Testis (tissue), 3 donors: ENCODE measurements around the gene TRMT44. TPM values are rescaled to one million over a fixed set of nuclear protein-coding genes. Genes with fewer than 3 reads are reported as not detected.

Experiments used
- DNase-seq: peaks from one replicate; pipeline ENCODE4 v3.0.0-alpha.2; 2019
- H3K27ac ChIP-seq, 2 donors: fragments of 200-600 bp; sonication (generic); one replicate each; pipeline ENCODE4 v1.5.1; 2019
- H3K27me3 ChIP-seq: fragments of 200-600 bp; sonication (generic); one replicate; pipeline ENCODE4 v1.5.1; 2019
- H3K36me3 ChIP-seq: fragments of 200-600 bp; sonication (generic); one replicate; pipeline ENCODE4 v1.5.1; 2017; ENCODE audit warnings: low read depth; ENCODE audit errors: missing control alignments
- H3K4me1 ChIP-seq: fragments of 200-600 bp; sonication (generic); one replicate; pipeline ENCODE4 v1.5.1; 2019
- H3K4me3 ChIP-seq, 2 donors: fragments of 200-600 bp; sonication (generic); one replicate each; pipeline ENCODE4 v1.5.1; 2017 to 2019
- H3K9me3 ChIP-seq: fragments of 200-600 bp; sonication (generic); one replicate; pipeline ENCODE4 v1.5.1; 2017
- POLR2A ChIP-seq: fragments of 450-650 bp; IDR thresholded peaks from one replicate; pipeline ENCODE4 v1.6.1; 2017; ENCODE audit warnings: antibody characterized with exemption, mild to moderate bottlenecking, moderate library complexity
- WGBS, 2 donors: methylation state at CpG; one replicate each; pipeline ENCODE4 v1.1.5; 2018; 5-methylcytosine and 5-hydroxymethylcytosine counted together
- intact Hi-C: fragments of 100-400 bp; cut with DNase I; formaldehyde crosslinking; loops from one replicate; pipeline ENCODE4 v1.15.1; 2023; ENCODE audit warnings: low total_unique reads
- polyA plus RNA-seq: library from polyadenylated mRNA; stranded (reverse); fragments of 350-450 nt; fragmentation: Illumina TruSeq; extraction: RNeasy Lipid Tissue Mini Kit (QIAGEN cat#74804); gene quantifications from one replicate; pipeline ENCODE4 v1.2.3, GENCODE V29; 2014; ENCODE audit warnings: low read depth, low replicate concordance; ENCODE audit not compliant: insufficient read depth
- total RNA-seq, 2 donors: library from RNA; depleted of rRNA; stranded (reverse); fragments of >200 nt; gene quantifications; one replicate each; pipeline ENCODE4 v1.2.3, GENCODE V29; 2016
- TF ChIP-seq, protein P1 (sequence below), 3 experiments: fragments of 450-650 bp in 2 of 3; fragments of 200-600 bp in 1 of 3; sonication (generic) in 1 of 3; IDR thresholded peaks; one replicate each; pipeline ENCODE4 v1.5.1; 2016 to 2019; ENCODE audit warnings: antibody characterized with exemption in 3 of 3, mild to moderate bottlenecking in 2 of 3, moderate library complexity in 1 of 3

Gene TRMT44
- total and polyA plus RNA-seq, 3 donors from 2014 or later: 20.9 to 52.7 (median 41.3) TPM

DNA sequence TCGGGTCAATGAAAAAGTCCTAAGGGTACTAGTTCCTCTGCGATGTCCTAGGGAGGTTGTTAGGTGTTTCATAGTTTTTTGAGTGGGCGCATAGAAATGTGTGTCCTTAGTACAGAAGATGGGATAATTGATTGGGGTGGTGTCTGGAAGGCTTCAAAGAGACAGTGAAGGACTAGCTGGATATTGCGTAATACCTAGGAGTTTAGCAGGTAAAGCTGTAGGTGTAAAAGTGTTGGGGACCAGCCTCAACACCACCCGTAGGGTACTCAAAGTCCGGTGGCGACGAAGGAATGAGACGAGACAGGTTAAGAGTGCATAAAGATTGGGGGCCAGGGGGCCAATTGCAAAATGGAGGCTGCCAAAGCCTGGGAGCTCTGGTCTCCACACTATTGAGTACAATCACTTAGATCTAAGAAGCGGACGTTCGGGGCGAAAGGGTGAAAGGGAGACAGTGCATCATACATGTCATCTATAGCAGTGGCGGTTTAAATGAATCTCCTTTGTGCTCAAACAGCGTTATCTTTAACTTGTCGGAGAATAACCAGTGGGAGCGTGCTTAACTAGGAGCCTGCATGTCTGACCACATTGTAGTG, 1.0 kb downstream of the TRMT44 start:
- H3K4me3 ChIP-seq: peak overlapping the region; percentile 94 to 96
- peak overlapping the region in 1 of 2 donors; percentile 85 for H3K27ac ChIP-seq
- WGBS, 2 donors: 30 to 37% methylated on average over 17 of the region's 17 CpGs
- peaks cover 51% of the 10 kb centered on the region for H3K4me1 ChIP-seq
- intact Hi-C loops: no loop called here
- H3K36me3 ChIP-seq: no peaks in the 10 kb centered on the region
- no peak for DNase-seq
- no peaks in the 10 kb centered on the region for H3K27me3 ChIP-seq
- TF ChIP-seq, protein P1, sequence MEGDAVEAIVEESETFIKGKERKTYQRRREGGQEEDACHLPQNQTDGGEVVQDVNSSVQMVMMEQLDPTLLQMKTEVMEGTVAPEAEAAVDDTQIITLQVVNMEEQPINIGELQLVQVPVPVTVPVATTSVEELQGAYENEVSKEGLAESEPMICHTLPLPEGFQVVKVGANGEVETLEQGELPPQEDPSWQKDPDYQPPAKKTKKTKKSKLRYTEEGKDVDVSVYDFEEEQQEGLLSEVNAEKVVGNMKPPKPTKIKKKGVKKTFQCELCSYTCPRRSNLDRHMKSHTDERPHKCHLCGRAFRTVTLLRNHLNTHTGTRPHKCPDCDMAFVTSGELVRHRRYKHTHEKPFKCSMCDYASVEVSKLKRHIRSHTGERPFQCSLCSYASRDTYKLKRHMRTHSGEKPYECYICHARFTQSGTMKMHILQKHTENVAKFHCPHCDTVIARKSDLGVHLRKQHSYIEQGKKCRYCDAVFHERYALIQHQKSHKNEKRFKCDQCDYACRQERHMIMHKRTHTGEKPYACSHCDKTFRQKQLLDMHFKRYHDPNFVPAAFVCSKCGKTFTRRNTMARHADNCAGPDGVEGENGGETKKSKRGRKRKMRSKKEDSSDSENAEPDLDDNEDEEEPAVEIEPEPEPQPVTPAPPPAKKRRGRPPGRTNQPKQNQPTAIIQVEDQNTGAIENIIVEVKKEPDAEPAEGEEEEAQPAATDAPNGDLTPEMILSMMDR (IDR thresholded peaks at IDR 0.05): no peak
- TF ChIP-seq POLR2A: no peak
- no peaks in the 10 kb centered on the region for H3K9me3 ChIP-seq

DNA sequence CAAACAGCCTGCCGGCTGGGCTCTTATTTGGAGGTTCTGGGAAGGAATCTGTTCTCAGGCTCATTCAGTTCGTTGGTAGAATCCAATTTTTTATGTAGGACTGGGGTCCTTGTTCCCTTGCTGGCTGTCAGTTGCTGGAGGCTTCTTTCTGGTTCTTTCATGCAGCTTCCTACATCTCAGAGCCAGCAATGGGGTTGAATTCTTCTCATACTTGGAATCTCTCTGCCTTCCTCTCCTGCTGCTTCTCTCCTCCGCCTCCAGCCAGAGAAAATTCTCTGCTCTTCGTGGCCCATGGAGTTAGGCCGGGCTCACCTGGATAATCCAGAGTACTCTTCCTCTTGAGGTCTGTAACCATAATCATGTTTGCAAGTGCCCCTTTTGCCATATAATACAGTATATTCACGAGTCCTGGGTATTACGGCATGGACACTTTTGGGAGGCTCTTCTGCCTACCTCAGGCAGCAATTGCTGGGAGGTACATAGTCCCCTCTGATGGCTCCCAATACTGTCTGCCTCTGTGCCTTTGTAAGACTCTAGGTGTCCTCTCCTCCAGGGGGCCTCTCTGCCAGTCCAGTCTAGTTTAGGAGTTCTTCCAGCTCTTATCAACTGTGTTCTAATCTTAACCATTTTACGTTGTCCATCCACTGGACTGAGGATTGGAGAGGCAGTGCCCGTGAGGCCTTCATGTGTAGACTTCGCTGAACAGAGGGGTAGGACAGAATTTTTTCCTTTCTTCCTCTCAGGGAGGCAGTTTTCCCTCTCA, 2.2 kb downstream of the TRMT44 start:
- Histone ChIP-seq H3K27ac (no peak overlapping the region), H3K27me3 (no peaks in the 10 kb centered on the region), H3K4me1 (peaks cover 43% of the 10 kb centered on the region), H3K36me3 (no peaks in the 10 kb centered on the region), H3K9me3 (no peaks in the 10 kb centered on the region), H3K4me3 (no peak overlapping the region)
- WGBS, 2 donors: 66 to 70% methylated on average over 10 of the region's 10 CpGs
- intact Hi-C loops: no loop called here
- DNase-seq: no peak
- TF ChIP-seq, protein P1 (IDR thresholded peaks at IDR 0.05): no peak
- no peak for TF ChIP-seq POLR2A

DNA sequence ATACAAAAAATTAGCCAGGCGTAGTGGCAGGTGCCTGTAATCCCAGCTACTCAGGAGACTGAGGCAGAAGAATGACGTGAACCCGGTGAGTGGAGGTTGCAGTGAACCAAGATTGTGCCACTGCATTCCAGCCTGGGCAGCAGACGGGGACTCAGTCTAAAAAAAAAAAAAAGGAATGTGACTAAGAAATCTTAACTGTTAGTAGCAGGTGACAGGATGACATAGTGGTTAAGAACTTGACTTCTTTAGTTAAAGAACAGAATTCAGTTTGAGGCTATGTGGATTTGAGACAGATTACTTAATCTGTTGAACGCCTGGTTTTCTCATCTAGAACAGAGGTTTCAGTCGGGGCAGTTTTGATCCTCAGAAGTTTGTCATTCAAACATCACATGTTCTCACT, 3.2 kb downstream of the TRMT44 start:
- no peaks in the 10 kb centered on the region for H3K9me3 ChIP-seq
- no peak for TF ChIP-seq POLR2A
- TF ChIP-seq, protein P1 (IDR thresholded peaks at IDR 0.05): no peak
- WGBS, 2 donors: 85 to 87% methylated on average over 6 of the region's 6 CpGs

DNA sequence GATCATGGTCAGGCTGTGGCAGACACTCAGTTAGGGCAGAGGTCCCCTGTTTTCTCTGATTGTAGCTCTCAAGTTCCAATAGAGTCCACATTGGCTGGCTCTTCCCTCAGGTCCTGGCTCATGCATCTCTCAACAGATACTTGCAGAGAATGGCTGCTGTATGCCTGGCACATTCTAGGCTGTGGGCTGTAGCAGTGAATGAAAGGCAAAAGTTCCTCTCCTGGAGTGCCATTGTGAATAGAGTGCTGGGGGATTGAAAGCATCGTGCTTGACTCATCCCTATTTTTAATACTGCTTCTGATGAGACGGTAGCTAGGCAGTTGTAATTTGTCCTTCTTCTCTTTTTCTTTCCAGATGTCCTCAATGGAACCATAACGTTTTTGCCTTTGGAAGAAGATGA, 5.5 kb downstream of the TRMT44 start:
- Histone ChIP-seq H3K27me3 (no peaks in the 10 kb centered on the region), H3K27ac (no peak overlapping the region), H3K9me3 (no peaks in the 10 kb centered on the region), H3K36me3 (no peaks in the 10 kb centered on the region), H3K4me3 (no peak overlapping the region), H3K4me1 (peaks cover 26% of the 10 kb centered on the region)
- WGBS, 2 donors: 73 to 87% methylated on average over 3 of the region's 3 CpGs
- no peak for TF ChIP-seq POLR2A
- TF ChIP-seq, protein P1 (IDR thresholded peaks at IDR 0.05): no peak
- no peak for DNase-seq
- intact Hi-C loops: no loop called here

More for the DNA sequence above, 3.2 kb downstream of the TRMT44 start:
- no peaks in the 10 kb centered on the region for H3K36me3 ChIP-seq
- H3K4me1 ChIP-seq: peaks cover 35% of the 10 kb centered on the region
- no peaks in the 10 kb centered on the region for H3K27me3 ChIP-seq
- DNase-seq: no peak
- intact Hi-C loops: no loop called here
- H3K27ac ChIP-seq: no peak overlapping the region
- H3K4me3 ChIP-seq: no peak overlapping the region
